GM21786 (cell line): ENCODE measurements around the gene RPL35.

Source experiments
- ATAC-seq: cut with Tn5 transposase; IDR thresholded peaks from one replicate; pipeline ENCODE4 v1.9.1; 2021; ENCODE audit not compliant: unreplicated experiment

Gene RPL35

DNA sequence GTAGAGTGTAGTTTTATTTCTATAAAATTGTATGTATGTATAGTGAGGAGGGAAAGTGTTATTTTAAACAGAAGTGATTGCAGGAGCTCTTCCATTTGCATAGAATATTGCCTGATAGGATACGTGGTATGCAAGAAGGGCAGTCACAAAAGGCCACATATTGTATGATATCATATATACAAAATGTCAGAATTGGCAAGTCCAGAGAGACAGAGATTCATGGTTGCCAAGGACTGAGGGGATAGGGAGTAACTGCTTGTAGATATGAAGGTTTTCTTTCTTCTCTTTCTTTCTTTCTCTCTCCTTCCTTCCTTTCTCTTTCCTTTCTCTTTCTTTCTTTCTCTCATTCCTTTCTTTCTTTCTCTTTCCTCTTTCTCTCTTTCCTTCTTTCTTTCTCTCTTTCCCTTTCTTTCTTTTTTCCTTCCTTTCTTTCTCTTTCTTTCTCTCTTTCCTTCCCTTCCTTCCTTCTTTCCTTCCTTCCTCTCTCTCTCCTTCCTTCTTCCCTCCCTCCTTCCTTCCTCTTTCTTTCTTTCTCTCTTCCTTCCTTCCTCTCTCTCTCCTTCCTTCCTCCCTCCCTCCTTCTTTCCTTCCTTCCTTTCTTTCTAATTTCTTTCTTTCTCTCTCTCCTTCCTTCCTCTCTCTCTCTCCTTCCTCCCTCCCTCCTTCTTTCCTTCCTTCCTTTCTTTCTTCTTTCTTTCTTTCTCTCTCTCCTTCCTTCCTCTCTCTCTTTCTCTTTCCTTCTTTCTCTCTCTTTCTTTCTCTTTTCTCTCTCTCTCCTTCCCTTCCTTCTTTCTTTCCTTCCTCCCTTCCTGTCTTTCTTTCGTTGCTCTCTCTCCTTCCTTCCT lies 33.0 kb downstream of the RPL35 start:
- no peak for ATAC-seq

- no peak for ATAC-seq
Observed at GRCh38 chr9:124820698-124821623, 40.8 kb downstream of the RPL35 start.

GRCh38 chr9:124818431-124819281 lies 43.1 kb downstream of the RPL35 start:
- ATAC-seq, result no peak

DNA sequence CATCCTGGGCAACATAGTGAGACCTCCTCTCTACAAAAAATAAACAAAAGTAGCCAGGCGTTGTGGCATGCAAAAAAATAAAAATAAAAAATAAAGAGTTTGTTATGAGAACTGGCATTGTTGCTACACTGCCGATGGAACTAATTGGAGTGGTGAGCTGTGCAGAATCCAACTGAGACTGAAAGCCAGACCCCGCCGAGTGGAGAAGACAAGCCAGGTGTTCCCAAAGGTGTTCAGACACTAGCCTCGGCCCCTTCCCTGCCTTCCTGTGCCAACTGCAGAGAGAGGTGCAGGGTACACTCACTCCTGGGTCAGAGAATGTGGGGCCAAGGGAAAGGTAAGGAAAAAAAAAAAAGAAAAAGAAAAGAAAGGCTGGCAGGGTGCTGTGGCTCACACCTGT lies 46.2 kb downstream of the RPL35 start:
- ATAC-seq, result no peak

DNA sequence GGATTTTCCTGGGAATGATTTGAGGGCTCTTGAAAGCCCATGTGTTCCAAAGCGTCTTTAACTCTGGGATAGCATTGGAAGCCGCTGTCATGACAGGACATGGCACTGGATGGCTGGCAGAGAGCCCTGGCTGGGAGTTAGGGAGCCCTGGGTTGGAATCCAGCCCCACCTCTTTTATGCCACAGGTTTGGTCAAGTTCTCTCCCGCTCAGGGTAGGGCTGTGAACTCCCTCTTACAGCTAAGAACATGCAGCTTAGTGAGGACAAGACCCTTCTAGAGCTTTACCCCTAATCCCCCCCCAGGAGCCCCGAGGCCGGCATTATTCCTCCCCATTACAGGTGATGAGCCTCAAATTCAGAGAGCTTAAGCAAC lies 47.6 kb downstream of the RPL35 start:
- no peak for ATAC-seq

DNA sequence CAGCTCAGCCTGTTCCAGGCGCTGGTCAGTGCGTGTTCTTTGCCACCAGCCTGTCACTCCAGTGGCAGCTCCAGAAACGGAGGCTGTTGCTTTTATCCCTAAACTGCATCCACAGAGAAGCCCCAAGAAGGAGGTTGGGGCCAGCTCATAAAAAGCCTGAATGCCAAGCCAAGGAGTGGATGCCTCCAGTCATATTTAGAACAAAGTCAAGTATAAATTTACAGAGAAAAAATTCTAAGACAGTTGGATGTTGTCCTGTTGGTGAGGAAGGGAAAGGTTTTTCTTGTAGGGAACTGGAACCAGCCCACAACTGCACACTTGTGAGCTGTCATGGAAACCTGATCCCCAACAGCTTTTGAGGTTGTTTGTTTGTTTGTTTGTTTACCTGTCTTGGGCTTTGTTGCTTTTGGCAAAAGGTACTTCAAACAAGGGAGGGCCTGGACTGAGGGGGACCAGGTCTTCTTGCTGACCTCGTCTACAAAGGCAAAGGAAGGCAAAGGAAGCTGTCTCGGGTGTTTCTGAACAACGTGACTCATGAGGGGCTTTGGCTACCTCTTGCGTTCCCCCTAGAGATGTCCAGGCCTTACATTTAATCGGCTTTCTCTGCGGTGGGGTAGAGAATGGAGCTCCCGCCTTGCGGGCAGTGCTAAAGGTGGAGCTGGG lies 48.1 kb downstream of the RPL35 start:
- no peak for ATAC-seq

DNA sequence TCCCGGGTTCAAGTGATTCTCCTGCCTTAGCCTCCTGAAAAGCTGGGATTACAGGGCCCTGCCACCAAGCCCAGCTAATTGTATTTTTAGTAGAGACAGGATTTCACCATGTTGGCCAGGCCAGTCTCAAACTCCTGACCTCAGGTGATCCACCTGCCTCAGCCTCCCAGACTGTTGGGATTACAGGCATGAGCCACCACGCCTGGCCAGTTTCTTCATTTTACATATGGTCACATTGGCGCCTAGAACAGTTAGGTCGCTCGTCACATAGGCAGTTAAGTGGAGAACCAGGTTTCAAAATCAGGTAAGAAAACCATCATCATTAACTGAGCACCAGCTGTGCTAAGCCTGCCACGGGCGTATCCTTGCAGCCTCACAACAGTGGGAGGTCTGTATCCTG lies 48.7 kb downstream of the RPL35 start:
- ATAC-seq, result no peak

- ATAC-seq, result no peak
Observed at GRCh38 chr9:124812441-124812876, 49.3 kb downstream of the RPL35 start.

DNA sequence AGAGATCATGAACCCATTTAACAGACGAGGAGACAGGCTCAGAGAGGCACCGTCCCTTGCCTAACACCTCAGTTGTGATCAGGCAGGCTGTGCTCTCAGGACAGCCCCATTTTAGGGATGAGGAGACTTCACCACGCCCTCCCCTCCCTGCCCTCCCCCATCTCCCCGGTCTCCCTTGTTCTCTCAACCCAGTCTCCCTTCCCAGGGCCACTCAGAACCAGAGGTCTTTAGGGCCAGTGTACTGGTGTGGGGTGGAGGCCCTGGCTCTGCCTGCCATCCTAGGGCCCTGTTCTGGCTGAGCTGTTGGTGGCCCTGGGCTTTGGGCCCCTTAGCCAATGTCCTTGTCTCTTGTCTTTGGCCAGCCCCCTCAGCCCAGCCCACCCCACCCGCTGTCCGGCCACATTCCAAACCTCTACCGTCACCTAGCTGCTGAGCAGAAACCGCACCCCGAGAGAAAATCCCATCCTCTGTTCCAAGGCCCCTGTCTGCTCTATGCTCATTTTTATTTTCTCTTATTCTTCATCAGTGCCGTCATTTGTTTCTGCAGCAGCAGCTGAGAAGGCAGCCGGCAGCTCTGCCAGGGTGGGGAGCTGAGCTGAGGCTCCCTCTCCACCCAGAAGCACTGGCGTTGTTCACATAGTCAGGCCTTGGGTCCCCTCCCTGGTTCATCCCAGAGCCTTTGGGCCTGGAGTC lies 50.9 kb downstream of the RPL35 start:
- no peak for ATAC-seq

GRCh38 chr9:124809741-124810500 lies 51.8 kb downstream of the RPL35 start:
- ATAC-seq, result no peak

DNA sequence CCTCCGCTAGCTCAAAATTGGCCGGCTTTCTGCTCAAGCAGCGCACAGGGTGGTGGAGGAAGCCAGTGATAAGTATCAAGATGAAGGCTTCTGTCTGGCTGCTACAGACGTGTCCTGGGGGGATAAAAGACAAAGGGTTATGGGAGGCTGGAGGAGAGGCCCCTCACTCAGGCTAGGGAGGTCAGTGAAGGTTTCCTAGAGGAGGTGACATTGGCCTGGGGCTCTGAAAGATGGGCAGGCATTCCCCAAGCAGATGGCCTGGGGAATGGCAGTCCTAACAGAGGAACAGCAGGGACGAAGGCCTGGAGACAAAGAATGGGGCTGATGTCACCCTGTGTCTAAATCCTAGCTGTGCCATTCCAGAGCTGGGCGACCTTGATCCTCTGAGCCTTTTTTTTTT lies 52.5 kb downstream of the RPL35 start:
- ATAC-seq, result no peak

GRCh38 chr9:124808246-124808956 lies 53.4 kb downstream of the RPL35 start:
- no peak for ATAC-seq
